ENCODE data around the gene GADD45G.

The GADD45G gene

GRCh38 chr9:89604729-89605464, at the start of gene GADD45G:
GADD45G (plus strand) TSS chr9:89605012; CDS start chr9:89605122, 110 bp downstream.
- peak within 1 kb of the TSS; percentile 46 for H3K4me3 ChIP-seq (ENCODE audit: low read depth, low read length)
- peak; percentile 76 for DNase-seq (ENCODE audit: low read depth, low spot score)
- peak; percentile 2 for TF ChIP-seq CTCF (IDR thresholded peaks at IDR 0.05; ENCODE audit: low read depth, low read length)
- in situ Hi-C loops (cut with HindIII; ENCODE audit: low sequenced_read_pairs), result no loop called here

GRCh38 chr9:89555036-89555415, 49.8 kb upstream of the GADD45G start:
- TF ChIP-seq CTCF (IDR thresholded peaks at IDR 0.05; ENCODE audit: low read depth, low read length), result no peak
- no peak for DNase-seq (ENCODE audit: low read depth, low spot score)
- H3K4me3 ChIP-seq (ENCODE audit: low read depth, low read length), result no peak overlapping the region
- in situ Hi-C loops (cut with HindIII; ENCODE audit: low sequenced_read_pairs), result no loop called here

GRCh38 chr9:89555451-89556375, 49.1 kb upstream of the GADD45G start:
- in situ Hi-C loops (cut with HindIII; ENCODE audit: low sequenced_read_pairs), result no loop called here
- H3K4me3 ChIP-seq (ENCODE audit: low read depth, low read length), result no peak overlapping the region
- peak; percentile 10 for DNase-seq (ENCODE audit: low read depth, low spot score)
- TF ChIP-seq CTCF (IDR thresholded peaks at IDR 0.05; ENCODE audit: low read depth, low read length), result no peak

GRCh38 chr9:89558196-89558899, 46.5 kb upstream of the GADD45G start:
- no peak for DNase-seq (ENCODE audit: low read depth, low spot score)
- no peak overlapping the region for H3K4me3 ChIP-seq (ENCODE audit: low read depth, low read length)
- in situ Hi-C loops (cut with HindIII; ENCODE audit: low sequenced_read_pairs), result no loop called here
- no peak for TF ChIP-seq CTCF (IDR thresholded peaks at IDR 0.05; ENCODE audit: low read depth, low read length)

GRCh38 chr9:89558948-89559347, 45.9 kb upstream of the GADD45G start:
- no peak for TF ChIP-seq CTCF (IDR thresholded peaks at IDR 0.05; ENCODE audit: low read depth, low read length)
- in situ Hi-C loops (cut with HindIII; ENCODE audit: low sequenced_read_pairs), result no loop called here

GRCh38 chr9:89562186-89562814, 42.5 kb upstream of the GADD45G start:
- no peak overlapping the region for H3K4me3 ChIP-seq (ENCODE audit: low read depth, low read length)
- in situ Hi-C loops (cut with HindIII; ENCODE audit: low sequenced_read_pairs), result no loop called here
- DNase-seq (ENCODE audit: low read depth, low spot score), result peak; percentile 59
- no peak for TF ChIP-seq CTCF (IDR thresholded peaks at IDR 0.05; ENCODE audit: low read depth, low read length)

More at GRCh38 chr9:89558948-89559347, 45.9 kb upstream of the GADD45G start:
- DNase-seq (ENCODE audit: low read depth, low spot score), result no peak
- no peak overlapping the region for H3K4me3 ChIP-seq (ENCODE audit: low read depth, low read length)
